K562 (cell line): Measurements from ENCODE around the gene CEBPE. TPM values are rescaled to one million over a fixed set of nuclear protein-coding genes. Genes with fewer than 3 reads are reported as not detected.

Experiments
- ARID2 ChIP-seq: fragments of 450-650 bp; IDR thresholded peaks from 2 replicates; pipeline ENCODE4 v1.6.1; 2017; ENCODE audit warnings: antibody characterized with exemption, mild to moderate bottlenecking
- EZH2 ChIP-seq: IDR thresholded peaks from 2 replicates; pipeline ENCODE4 v1.6.1; 2012; ENCODE audit warnings: low read depth, mild to moderate bottlenecking, inconsistent platforms, low read length, borderline replicate concordance
- FOXA3 ChIP-seq, 2 experiments: fragments of 450-650 bp in 1 of 2; sonication (generic) in 1 of 2; formaldehyde crosslinking; IDR thresholded peaks in 1 of 2; conservative IDR thresholded peaks in 1 of 2; 2 replicates each; pipeline versions ENCODE4 v1.4.0 to v1.8.0; 2020 to 2022; ENCODE audit warnings: mild to moderate bottlenecking in 2 of 2, missing genetic modification reagents in 1 of 2
- FOXK1 ChIP-seq: sonication (generic); formaldehyde crosslinking; IDR thresholded peaks from 2 replicates; pipeline ENCODE4 v1.8.0; 2022; ENCODE audit warnings: missing genetic modification reagents, mild to moderate bottlenecking, borderline replicate concordance
- HCFC1 ChIP-seq: IDR thresholded peaks from 2 replicates; pipeline ENCODE4 v1.6.1; 2012; ENCODE audit warnings: low read depth, low read length, improper control_type of control experiment
- IRF2 ChIP-seq: sonication (generic); formaldehyde crosslinking; IDR thresholded peaks from 2 replicates; pipeline ENCODE4 v1.8.1; 2022; ENCODE audit warnings: mild to moderate bottlenecking, missing genetic modification reagents
- KAT7 ChIP-seq: sonication (generic); formaldehyde crosslinking; IDR thresholded peaks from 2 replicates; pipeline ENCODE4 v1.8.0; 2022; ENCODE audit warnings: missing genetic modification reagents, mild to moderate bottlenecking, borderline replicate concordance
- MCM2 ChIP-seq: fragments of 450-650 bp; IDR thresholded peaks from 2 replicates; pipeline ENCODE4 v1.6.1; 2017; ENCODE audit warnings: low read depth, mild to moderate bottlenecking
- MCM5 ChIP-seq: fragments of 450-650 bp; IDR thresholded peaks from 2 replicates; pipeline ENCODE4 v1.6.1; 2016; ENCODE audit warnings: low read depth
- NFIX ChIP-seq: fragments of 250-450 bp; sonication (Bioruptor Pico); IDR thresholded peaks from 2 replicates; pipeline ENCODE4 v1.4.0; 2020; ENCODE audit warnings: low read depth, mild to moderate bottlenecking, moderate library complexity
- NONO ChIP-seq, 2 experiments: fragments of 200-400 bp in 1 of 2; fragments of 450-650 bp in 1 of 2; formaldehyde crosslinking in 1 of 2; IDR thresholded peaks; 2 replicates each; pipeline ENCODE4 v1.6.1; 2017; ENCODE audit warnings: low read depth in 2 of 2, mild to moderate bottlenecking in 2 of 2, moderate library complexity in 2 of 2, low read length in 1 of 2
- RFX5 ChIP-seq: IDR thresholded peaks from 2 replicates; pipeline ENCODE4 v1.6.1; 2011; ENCODE audit warnings: low read depth, mild to moderate bottlenecking, improper control_type of control experiment, low read length
- RUNX1 ChIP-seq: sonication (generic); IDR thresholded peaks from 2 replicates; pipeline ENCODE4 v1.6.1; 2016; ENCODE audit warnings: antibody characterized with exemption, low read depth
- SIN3B ChIP-seq: fragments of 450-650 bp; IDR thresholded peaks from 2 replicates; pipeline ENCODE4 v1.6.1; 2017; ENCODE audit warnings: low read depth, mild to moderate bottlenecking, moderate library complexity
- TOE1 ChIP-seq, 2 experiments: fragments of 450-650 bp in 1 of 2; sonication (generic) in 1 of 2; formaldehyde crosslinking in 1 of 2; IDR thresholded peaks; 2 replicates each; pipeline versions ENCODE4 v1.7.1 to v1.8.0; 2016 to 2022; ENCODE audit warnings: borderline replicate concordance in 2 of 2, mild to moderate bottlenecking in 2 of 2, antibody characterized with exemption in 1 of 2, inconsistent platforms in 1 of 2, low read depth in 1 of 2, missing genetic modification reagents in 1 of 2, moderate library complexity in 1 of 2
- U2AF1 ChIP-seq: fragments of 200-400 bp; formaldehyde crosslinking; optimal IDR thresholded peaks from 2 replicates; pipeline ENCODE3; 2017; ENCODE audit warnings: mild to moderate bottlenecking, low read depth, low read length, moderate library complexity
- YY1 ChIP-seq, 3 experiments: IDR thresholded peaks; 2 replicates each; pipeline ENCODE4 v1.6.1; 2011; ENCODE audit warnings: low read length in 2 of 3, mild to moderate bottlenecking in 2 of 3, moderate library complexity in 2 of 3, borderline replicate concordance in 1 of 3, control low read depth in 1 of 3, low read depth in 1 of 3; ENCODE audit not compliant: insufficient read depth in 3 of 3, insufficient replicate concordance in 2 of 3, control insufficient read depth in 1 of 3, insufficient read length in 1 of 3; ENCODE audit errors: extremely low read depth in 1 of 3
- polyA plus RNA-seq, 8 experiments: library from polyadenylated mRNA; depleted of rRNA in 4 of 8; stranded (reverse) in 5 of 8; unstranded in 3 of 8; fragments of >200 nt; fragmentation: Nextera tagmentation in 2 of 8; fragmentation: Illumina TruSeq in 1 of 8; extraction: Ambion mirVana in 2 of 8; extraction: Trizol in 1 of 8; gene quantifications; 2 replicates each; pipeline versions ENCODE4 v1.2.1 to v1.2.3, GENCODE V29; 2011 to 2014; ENCODE audit warnings: inconsistent platforms in 1 of 8, missing spikeins in 1 of 8
- total RNA-seq, 7 experiments: library from RNA; depleted of rRNA in 6 of 7; stranded (reverse); fragments of >200 nt in 6 of 7; fragmentation: Illumina TruSeq in 2 of 7; extraction: Trizol in 2 of 7; gene quantifications; 2 replicates each; pipeline versions ENCODE4 v1.2.1 to v1.2.3, GENCODE V29; 2011 to 2021; ENCODE audit warnings: low replicate concordance in 1 of 7
- TF ChIP-seq, protein P1 (sequence below): fragments of 250-450 bp; sonication (Bioruptor Pico); IDR thresholded peaks from 2 replicates; pipeline ENCODE4 v1.8.0; 2022; ENCODE audit warnings: moderate library complexity, mild to moderate bottlenecking, inconsistent platforms
- TF ChIP-seq, protein P2 (sequence below): fragments of 450-650 bp; formaldehyde crosslinking; IDR thresholded peaks from 2 replicates; pipeline ENCODE4 v1.4.0; 2020; ENCODE audit warnings: mild to moderate bottlenecking, moderate library complexity
- TF ChIP-seq, protein P3 (sequence below): sonication (generic); formaldehyde crosslinking; IDR thresholded peaks from 2 replicates; pipeline ENCODE4 v1.8.0; 2022; ENCODE audit warnings: mild to moderate bottlenecking, missing genetic modification reagents, borderline replicate concordance

CEBPE gene
- total and polyA plus RNA-seq, 9 of the 15 experiments (the other 6 are each of a cell fraction or from before 2014, with no cell fraction given), result 0.09 to 0.15 (median 0.13) TPM; not detected in 6

DNA sequence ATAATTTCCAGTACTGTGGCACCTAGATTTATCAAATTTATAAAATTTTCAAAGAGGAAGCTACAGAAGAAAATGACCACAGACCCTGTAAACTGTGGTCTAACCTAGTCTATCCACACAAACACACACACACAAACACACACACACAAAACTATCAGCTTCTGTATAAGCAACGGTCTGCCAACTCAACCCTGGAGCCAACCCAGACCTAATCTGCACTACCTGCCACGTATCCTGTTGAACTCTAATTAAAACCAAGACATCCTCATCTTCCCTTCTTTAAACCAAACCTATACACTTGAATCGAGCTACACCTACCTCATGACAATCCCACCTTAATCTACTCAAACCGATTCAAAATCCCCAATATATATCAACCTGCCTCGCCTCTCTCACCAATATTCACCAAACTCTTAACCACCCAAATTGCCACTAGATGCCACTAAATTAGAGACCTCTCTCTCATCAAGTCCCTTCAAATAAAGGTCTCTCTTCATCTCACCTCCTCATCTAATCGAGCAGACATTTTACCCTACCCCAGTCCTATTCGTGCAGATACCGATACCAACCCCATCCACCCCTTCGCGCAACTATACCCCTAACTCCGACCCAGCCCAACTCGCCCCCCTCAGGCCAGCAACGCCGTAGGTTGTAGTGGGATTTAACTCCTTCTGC is 24.9 kb downstream of the CEBPE start (continued):
- TF ChIP-seq MCM5 (no peak), YY1 (IDR thresholded peaks at IDR 0.05; ENCODE audit: borderline replicate concordance in 1 of 3, control insufficient read depth in 1 of 3, extremely low read depth in 1 of 3, insufficient read depth in 3 of 3, insufficient read length in 1 of 3, insufficient replicate concordance in 2 of 3, low read depth in 1 of 3, low read length in 2 of 3) (no peak), FOXA3 (CRISPR knock-in tag; conservative IDR thresholded peaks at IDR 0.05 in 1 of 2, IDR thresholded peaks at IDR 0.05 in 1 of 2) (no peak), U2AF1 (no peak), RFX5 (no peak), TOE1 (IDR thresholded peaks at IDR 0.05; ENCODE audit: borderline replicate concordance) (0 out of 2 replicates have a peak, but pooled peaks have one; percentile 61), TOE1 (CRISPR knock-in tag; IDR thresholded peaks at IDR 0.05; ENCODE audit: borderline replicate concordance, low read depth) (no peak), IRF2 (CRISPR knock-in tag) (no peak), SIN3B (no peak), NONO (IDR thresholded peaks at IDR 0.05; ENCODE audit: low read depth in 2 of 2, low read length in 1 of 2) (no peak), FOXK1 (no peak), RUNX1 (no peak), MCM2 (no peak), EZH2 (no peak), HCFC1 (no peak), KAT7 (CRISPR knock-in tag) (no peak), ARID2 (peak; percentile 85), NFIX (no peak)
- TF ChIP-seq, protein P1, sequence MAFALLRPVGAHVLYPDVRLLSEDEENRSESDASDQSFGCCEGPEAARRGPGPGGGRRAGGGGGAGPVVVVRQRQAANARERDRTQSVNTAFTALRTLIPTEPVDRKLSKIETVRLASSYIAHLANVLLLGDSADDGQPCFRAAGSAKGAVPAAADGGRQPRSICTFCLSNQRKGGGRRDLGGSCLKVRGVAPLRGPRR (CRISPR knock-in tag), result no peak
- TF ChIP-seq, protein P2, sequence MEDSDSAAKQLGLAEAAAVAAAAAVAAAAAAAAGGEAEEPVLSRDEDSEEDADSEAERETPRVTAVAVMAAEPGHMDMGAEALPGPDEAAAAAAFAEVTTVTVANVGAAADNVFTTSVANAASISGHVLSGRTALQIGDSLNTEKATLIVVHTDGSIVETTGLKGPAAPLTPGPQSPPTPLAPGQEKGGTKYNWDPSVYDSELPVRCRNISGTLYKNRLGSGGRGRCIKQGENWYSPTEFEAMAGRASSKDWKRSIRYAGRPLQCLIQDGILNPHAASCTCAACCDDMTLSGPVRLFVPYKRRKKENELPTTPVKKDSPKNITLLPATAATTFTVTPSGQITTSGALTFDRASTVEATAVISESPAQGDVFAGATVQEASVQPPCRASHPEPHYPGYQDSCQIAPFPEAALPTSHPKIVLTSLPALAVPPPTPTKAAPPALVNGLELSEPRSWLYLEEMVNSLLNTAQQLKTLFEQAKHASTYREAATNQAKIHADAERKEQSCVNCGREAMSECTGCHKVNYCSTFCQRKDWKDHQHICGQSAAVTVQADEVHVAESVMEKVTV (CRISPR knock-in tag), result no peak
- TF ChIP-seq, protein P3, sequence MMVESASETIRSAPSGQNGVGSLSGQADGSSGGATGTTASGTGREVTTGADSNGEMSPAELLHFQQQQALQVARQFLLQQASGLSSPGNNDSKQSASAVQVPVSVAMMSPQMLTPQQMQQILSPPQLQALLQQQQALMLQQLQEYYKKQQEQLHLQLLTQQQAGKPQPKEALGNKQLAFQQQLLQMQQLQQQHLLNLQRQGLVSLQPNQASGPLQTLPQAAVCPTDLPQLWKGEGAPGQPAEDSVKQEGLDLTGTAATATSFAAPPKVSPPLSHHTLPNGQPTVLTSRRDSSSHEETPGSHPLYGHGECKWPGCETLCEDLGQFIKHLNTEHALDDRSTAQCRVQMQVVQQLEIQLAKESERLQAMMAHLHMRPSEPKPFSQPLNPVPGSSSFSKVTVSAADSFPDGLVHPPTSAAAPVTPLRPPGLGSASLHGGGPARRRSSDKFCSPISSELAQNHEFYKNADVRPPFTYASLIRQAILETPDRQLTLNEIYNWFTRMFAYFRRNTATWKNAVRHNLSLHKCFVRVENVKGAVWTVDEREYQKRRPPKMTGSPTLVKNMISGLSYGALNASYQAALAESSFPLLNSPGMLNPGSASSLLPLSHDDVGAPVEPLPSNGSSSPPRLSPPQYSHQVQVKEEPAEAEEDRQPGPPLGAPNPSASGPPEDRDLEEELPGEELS (CRISPR knock-in tag), result no peak
